Trophoblast cell (in vitro differentiated cells and primary cell): ENCODE results near the gene RASSF5.

Source experiments
- DNase-seq, 2 donors: peaks; one replicate each; pipeline ENCODE4 v3.0.0-alpha.2; 2016
- H2AFZ ChIP-seq: 2 replicates; pipeline ENCODE4 v1.6.1; 2013; ENCODE audit warnings: low read length, moderate library complexity, mild to moderate bottlenecking; ENCODE audit not compliant: insufficient read depth, poor library complexity
- H2AK5ac ChIP-seq: 2 replicates; pipeline ENCODE4 v1.6.1; 2013; ENCODE audit warnings: mild to moderate bottlenecking, low read length
- H2BK120ac ChIP-seq: 2 replicates; pipeline ENCODE4 v1.6.1; 2013; ENCODE audit warnings: low read length, mild to moderate bottlenecking, moderate library complexity; ENCODE audit not compliant: insufficient read depth, poor library complexity
- H2BK12ac ChIP-seq: 2 replicates; pipeline ENCODE4 v1.6.1; 2013; ENCODE audit warnings: mild to moderate bottlenecking, low read length, moderate library complexity
- H2BK5ac ChIP-seq: 2 replicates; pipeline ENCODE4 v1.6.1; 2013; ENCODE audit warnings: low read length, low read depth, moderate library complexity, mild to moderate bottlenecking; ENCODE audit not compliant: poor library complexity
- H3K14ac ChIP-seq: 2 replicates; pipeline ENCODE4 v1.6.1; 2013; ENCODE audit warnings: mild to moderate bottlenecking, low read length
- H3K18ac ChIP-seq: 2 replicates; pipeline ENCODE4 v1.6.1; 2013; ENCODE audit warnings: mild to moderate bottlenecking, low read length
- H3K23ac ChIP-seq: 2 replicates; pipeline ENCODE4 v1.6.1; 2013; ENCODE audit warnings: low read length
- H3K27ac ChIP-seq: 2 replicates; pipeline ENCODE4 v1.5.1; 2013; ENCODE audit warnings: low read depth, mild to moderate bottlenecking, inconsistent platforms, low read length, moderate library complexity
- H3K27me3 ChIP-seq: 2 replicates; pipeline ENCODE4 v1.6.1; 2013; ENCODE audit warnings: inconsistent platforms, mild to moderate bottlenecking, low read length, moderate library complexity; ENCODE audit not compliant: insufficient read depth
- H3K36me3 ChIP-seq, 2 experiments: 1 replicate in 1 of 2; 2 replicates in 1 of 2; pipeline ENCODE4 v1.6.1; 2013; ENCODE audit warnings: low read length in 2 of 2, mild to moderate bottlenecking in 2 of 2, moderate library complexity in 1 of 2; ENCODE audit not compliant: insufficient read depth in 2 of 2, control insufficient read depth in 1 of 2
- H3K4ac ChIP-seq: 2 replicates; pipeline ENCODE4 v1.6.1; 2013; ENCODE audit warnings: low read depth, mild to moderate bottlenecking, low read length, moderate library complexity
- H3K4me1 ChIP-seq, 2 experiments: 1 replicate in 1 of 2; 2 replicates in 1 of 2; pipeline ENCODE4 v1.6.1; 2013; ENCODE audit warnings: low read length in 2 of 2, mild to moderate bottlenecking in 2 of 2, moderate library complexity in 1 of 2; ENCODE audit not compliant: insufficient read depth in 2 of 2, control insufficient read depth in 1 of 2
- H3K4me2 ChIP-seq: 2 replicates; pipeline ENCODE4 v1.6.1; 2013; ENCODE audit warnings: inconsistent platforms, mild to moderate bottlenecking, low read length, moderate library complexity
- H3K4me3 ChIP-seq: 2 replicates; pipeline ENCODE4 v1.5.1; 2013; ENCODE audit warnings: mild to moderate bottlenecking, low read depth, low read length, inconsistent platforms
- H3K79me1 ChIP-seq: one replicate; pipeline ENCODE4 v1.6.1; 2013; ENCODE audit warnings: low read length
- H3K79me2 ChIP-seq: 2 replicates; pipeline ENCODE4 v1.6.1; 2013; ENCODE audit warnings: low read length, mild to moderate bottlenecking; ENCODE audit not compliant: control insufficient read depth, insufficient read depth, poor library complexity
- H3K9ac ChIP-seq: 2 replicates; pipeline ENCODE4 v1.6.1; 2013; ENCODE audit warnings: mild to moderate bottlenecking, low read length
- H3K9me3 ChIP-seq: 2 replicates; pipeline ENCODE4 v1.6.1; 2013; ENCODE audit warnings: low read depth, mild to moderate bottlenecking, control low read depth, inconsistent platforms, low read length; ENCODE audit not compliant: insufficient read depth
- H4K12ac ChIP-seq: 2 replicates; pipeline ENCODE4 v1.6.1; 2013; ENCODE audit warnings: low read depth, mild to moderate bottlenecking, low read length, moderate library complexity
- H4K8ac ChIP-seq: 2 replicates; pipeline ENCODE4 v1.6.1; 2013; ENCODE audit warnings: low read depth, mild to moderate bottlenecking, low read length, moderate library complexity
- H4K91ac ChIP-seq: one replicate; pipeline ENCODE4 v1.6.1; 2013; ENCODE audit warnings: low read depth, mild to moderate bottlenecking, low read length, moderate library complexity
- WGBS: extraction: QIAGEN DNeasy Blood & Tissue Kit; methylation state at CpG from one replicate; pipeline ENCODE4 v1.1.7; 2013; ENCODE audit warnings: missing lambda C conversion rate; ENCODE audit not compliant: insufficient read length, insufficient coverage; ENCODE audit errors: extremely low coverage; 5-methylcytosine and 5-hydroxymethylcytosine counted together

Gene RASSF5

DNA sequence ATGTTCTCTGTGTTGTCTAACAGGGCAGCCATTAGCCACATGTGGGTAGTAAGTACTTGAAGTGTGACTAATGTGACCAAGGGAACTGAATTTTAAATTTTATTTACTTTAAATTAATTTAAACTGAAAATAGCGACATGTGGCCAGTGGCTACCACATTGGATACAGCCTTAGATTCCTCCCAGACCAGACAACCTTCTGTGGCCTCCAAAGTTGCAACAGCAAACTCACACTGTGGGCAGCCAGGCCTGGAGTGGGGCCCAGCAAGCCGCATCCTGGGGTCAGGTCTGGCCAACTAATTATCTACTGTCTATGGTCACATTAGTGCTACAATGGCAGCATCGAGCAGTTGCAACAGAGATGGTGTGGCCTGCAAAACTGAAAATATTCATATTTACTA, 93.2 kb downstream of the RASSF5 start:
- Histone ChIP-seq H4K12ac (no peak overlapping the region), H3K36me3 (peaks cover 31 to 38% of the 10 kb centered on the region in 2 experiments), H3K79me2 (no peaks in the 10 kb centered on the region), H3K4me1 (no peaks in the 10 kb centered on the region), H3K9ac (no peak overlapping the region), H2AFZ (no peak overlapping the region), H2BK12ac (no peak overlapping the region), H3K4me2 (no peak overlapping the region), H3K4me3 (no peak overlapping the region), H3K14ac (no peak overlapping the region), H3K27me3 (no peaks in the 10 kb centered on the region), H3K79me1 (no peaks in the 10 kb centered on the region), H4K91ac (no peak overlapping the region), H3K23ac (no peak overlapping the region), H3K4ac (no peak overlapping the region), H2BK5ac (no peak overlapping the region), H4K8ac (no peak overlapping the region), H3K18ac (no peak overlapping the region), H3K9me3 (no peaks in the 10 kb centered on the region), H2AK5ac (no peak overlapping the region), H3K27ac (no peak overlapping the region), H2BK120ac (no peak overlapping the region)
- no CpG with 5 or more reads among the region's 3 CpGs for WGBS
- no peak for DNase-seq

DNA sequence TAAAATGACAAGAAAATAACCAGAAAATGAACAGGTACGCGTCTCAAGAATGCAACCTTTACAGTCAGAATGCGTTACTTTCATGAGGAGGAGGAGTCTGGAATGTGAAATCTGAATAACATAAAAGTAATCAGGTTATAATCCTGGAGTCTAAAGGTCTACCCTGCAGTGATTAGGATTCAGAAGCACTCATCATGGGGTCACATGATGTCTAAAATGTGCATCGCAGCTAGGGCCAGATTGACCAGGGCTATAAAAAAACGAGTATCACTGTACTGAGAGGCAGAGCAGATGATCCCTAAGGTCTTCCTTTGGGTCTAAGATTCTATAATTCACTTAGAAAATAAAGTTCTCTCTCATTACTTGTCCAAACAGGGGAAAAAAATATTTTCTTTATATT, 97.5 kb downstream of the RASSF5 start:
- H3K9ac ChIP-seq: no peak overlapping the region
- H3K4me1 ChIP-seq: no peaks in the 10 kb centered on the region
- H3K18ac ChIP-seq: no peak overlapping the region
- H2AK5ac ChIP-seq: no peak overlapping the region
- no peak overlapping the region for H2BK120ac ChIP-seq
- no peak overlapping the region for H3K27ac ChIP-seq
- WGBS: no CpG with 5 or more reads among the region's 5 CpGs
- no peak overlapping the region for H3K4ac ChIP-seq
- no peaks in the 10 kb centered on the region for H3K27me3 ChIP-seq
- H4K91ac ChIP-seq: no peak overlapping the region
- H2BK12ac ChIP-seq: no peak overlapping the region
- H3K4me3 ChIP-seq: no peak overlapping the region
- H3K79me1 ChIP-seq: no peaks in the 10 kb centered on the region
- no peak overlapping the region for H3K14ac ChIP-seq
- no peak overlapping the region for H3K23ac ChIP-seq
- H2BK5ac ChIP-seq: no peak overlapping the region
- no peaks in the 10 kb centered on the region for H3K9me3 ChIP-seq
- no peak overlapping the region for H4K12ac ChIP-seq
- no peaks in the 10 kb centered on the region for H3K79me2 ChIP-seq
- H3K4me2 ChIP-seq: no peak overlapping the region
- H3K36me3 ChIP-seq: peaks cover 15 to 22% of the 10 kb centered on the region in 2 experiments
- no peak for DNase-seq
- H4K8ac ChIP-seq: no peak overlapping the region
- no peak overlapping the region for H2AFZ ChIP-seq

GRCh38 chr1:206606867-206607266, 99.5 kb downstream of the RASSF5 start:
- Histone ChIP-seq H3K9ac (no peak overlapping the region), H2BK5ac (no peak overlapping the region), H3K27me3 (no peaks in the 10 kb centered on the region), H2AK5ac (no peak overlapping the region), H2BK12ac (no peak overlapping the region), H3K36me3 (peaks cover 13 to 16% of the 10 kb centered on the region in 2 experiments), H3K4me1 (peaks cover 0 to 2% of the 10 kb centered on the region in 2 experiments), H3K4me2 (no peak overlapping the region), H3K79me2 (no peaks in the 10 kb centered on the region), H2AFZ (no peak overlapping the region), H3K14ac (no peak overlapping the region), H3K18ac (no peak overlapping the region), H3K27ac (no peak overlapping the region), H4K12ac (no peak overlapping the region), H4K8ac (no peak overlapping the region), H3K23ac (no peak overlapping the region), H4K91ac (no peak overlapping the region), H3K9me3 (no peaks in the 10 kb centered on the region), H2BK120ac (no peak overlapping the region), H3K79me1 (no peaks in the 10 kb centered on the region), H3K4ac (no peak overlapping the region), H3K4me3 (no peak overlapping the region)
- DNase-seq: peak in 1 of 2 donors; percentile 42
- WGBS: no CpG with 5 or more reads among the region's 3 CpGs

GRCh38 chr1:206608108-206608698, 100.9 kb downstream of the RASSF5 start:
- no peak overlapping the region for H3K27ac ChIP-seq
- H3K9ac ChIP-seq: no peak overlapping the region
- no peak overlapping the region for H2AK5ac ChIP-seq
- H3K79me2 ChIP-seq: peaks cover 4% of the 10 kb centered on the region
- H3K4me1 ChIP-seq: peaks cover 0 to 2% of the 10 kb centered on the region in 2 experiments
- no peak overlapping the region for H3K14ac ChIP-seq
- no peak overlapping the region for H4K8ac ChIP-seq
- no peaks in the 10 kb centered on the region for H3K9me3 ChIP-seq
- no peak overlapping the region for H4K12ac ChIP-seq
- H2BK120ac ChIP-seq: no peak overlapping the region
- no peak overlapping the region for H3K4me2 ChIP-seq
- no peak overlapping the region for H3K4me3 ChIP-seq
- no peak overlapping the region for H3K18ac ChIP-seq
- peaks cover 4% of the 10 kb centered on the region for H3K79me1 ChIP-seq
- H3K23ac ChIP-seq: no peak overlapping the region
- H3K36me3 ChIP-seq: peaks cover 2 to 4% of the 10 kb centered on the region in 2 experiments
- H2AFZ ChIP-seq: no peak overlapping the region
- H3K27me3 ChIP-seq: no peaks in the 10 kb centered on the region
- no peak overlapping the region for H2BK12ac ChIP-seq
- peak; percentile 19 to 61 for DNase-seq
- WGBS: no CpG with 5 or more reads among the region's 7 CpGs
- no peak overlapping the region for H2BK5ac ChIP-seq
- H4K91ac ChIP-seq: no peak overlapping the region
- H3K4ac ChIP-seq: no peak overlapping the region
